Prostate gland (tissue), 2 donors: ENCODE measurements around the gene MAIP1.

Experiments used
- CTCF ChIP-seq, 4 experiments: fragments of 200-600 bp in 2 of 4; fragments of 450-650 bp in 2 of 4; sonication (generic) in 2 of 4; IDR thresholded peaks; 1 replicate in 3 of 4; 2 replicates in 1 of 4; pipeline ENCODE4 v1.5.1; 2016 to 2019; ENCODE audit warnings: antibody characterized with exemption in 4 of 4, mild to moderate bottlenecking in 2 of 4, moderate library complexity in 2 of 4
- POLR2AphosphoS5 ChIP-seq: sonication (generic); formaldehyde crosslinking; IDR thresholded peaks from one replicate; pipeline ENCODE4 v1.6.1; 2017; ENCODE audit warnings: antibody characterized with exemption

- no peak for TF ChIP-seq CTCF (IDR thresholded peaks at IDR 0.05)
- TF ChIP-seq POLR2AphosphoS5: no peak
Measured at GRCh38 chr2:200003444-200003843, 48.1 kb downstream of the MAIP1 start.
